ENCODE measurements around the gene CDC42. TPM values are rescaled to one million over a fixed set of nuclear protein-coding genes. Genes with fewer than 3 reads are reported as not detected.

The CDC42 gene
- total RNA-seq, 4 donors from 2014 or later: 120 to 187 (median 171) TPM

GRCh38 chr1:22105611-22106207 is 53.2 kb downstream of the CDC42 start:
- no peaks in the 10 kb centered on the region for H3K9me3 ChIP-seq
- TF ChIP-seq EP300 (IDR thresholded peaks at IDR 0.05) (no peak), POLR2A (IDR thresholded peaks at IDR 0.05) (no peak)
- TF ChIP-seq, protein P1, sequence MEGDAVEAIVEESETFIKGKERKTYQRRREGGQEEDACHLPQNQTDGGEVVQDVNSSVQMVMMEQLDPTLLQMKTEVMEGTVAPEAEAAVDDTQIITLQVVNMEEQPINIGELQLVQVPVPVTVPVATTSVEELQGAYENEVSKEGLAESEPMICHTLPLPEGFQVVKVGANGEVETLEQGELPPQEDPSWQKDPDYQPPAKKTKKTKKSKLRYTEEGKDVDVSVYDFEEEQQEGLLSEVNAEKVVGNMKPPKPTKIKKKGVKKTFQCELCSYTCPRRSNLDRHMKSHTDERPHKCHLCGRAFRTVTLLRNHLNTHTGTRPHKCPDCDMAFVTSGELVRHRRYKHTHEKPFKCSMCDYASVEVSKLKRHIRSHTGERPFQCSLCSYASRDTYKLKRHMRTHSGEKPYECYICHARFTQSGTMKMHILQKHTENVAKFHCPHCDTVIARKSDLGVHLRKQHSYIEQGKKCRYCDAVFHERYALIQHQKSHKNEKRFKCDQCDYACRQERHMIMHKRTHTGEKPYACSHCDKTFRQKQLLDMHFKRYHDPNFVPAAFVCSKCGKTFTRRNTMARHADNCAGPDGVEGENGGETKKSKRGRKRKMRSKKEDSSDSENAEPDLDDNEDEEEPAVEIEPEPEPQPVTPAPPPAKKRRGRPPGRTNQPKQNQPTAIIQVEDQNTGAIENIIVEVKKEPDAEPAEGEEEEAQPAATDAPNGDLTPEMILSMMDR (IDR thresholded peaks at IDR 0.05): peak; percentile 62 to 78 (median 73)
- DNase-seq (ENCODE audit: low spot score in 2 of 2): peak in 1 of 2 donors; percentile 23
- 65 to 66% methylated on average over 5 of the region's 5 CpGs for WGBS, 2 donors
- no peak overlapping the region for H3K4me3 ChIP-seq
- H3K36me3 ChIP-seq: peaks cover 0 to 8% (median 0%) of the 10 kb centered on the region in 3 donors
- peaks cover 0 to 39% (median 12%) of the 10 kb centered on the region in 4 donors for H3K4me1 ChIP-seq
- no peak overlapping the region for H3K27ac ChIP-seq
- H3K27me3 ChIP-seq: no peaks in the 10 kb centered on the region

- no peaks in the 10 kb centered on the region for H3K9me3 ChIP-seq
- no peaks in the 10 kb centered on the region for H3K27me3 ChIP-seq
- peaks cover 0 to 18% (median 0%) of the 10 kb centered on the region in 3 donors for H3K36me3 ChIP-seq
- DNase-seq (ENCODE audit: low spot score in 2 of 2): no peak
- H3K27ac ChIP-seq: no peak overlapping the region
- H3K4me3 ChIP-seq: no peak overlapping the region
- H3K4me1 ChIP-seq: peaks cover 0 to 32% (median 11%) of the 10 kb centered on the region in 4 donors
- WGBS, 2 donors: 92 to 94% methylated on average over 5 of the region's 5 CpGs
- TF ChIP-seq POLR2A (IDR thresholded peaks at IDR 0.05) (no peak), EP300 (IDR thresholded peaks at IDR 0.05) (no peak)
These were observed 54.6 kb downstream of the CDC42 start for GRCh38 chr1:22107126-22107525.

- no peaks in the 10 kb centered on the region for H3K27me3 ChIP-seq
- H3K27ac ChIP-seq: peak overlapping the region in 2 of 4 donors; percentile 15 to 29
- TF ChIP-seq EP300 (IDR thresholded peaks at IDR 0.05) (no peak), POLR2A (IDR thresholded peaks at IDR 0.05) (no peak)
- TF ChIP-seq, protein P1 (IDR thresholded peaks at IDR 0.05): no peak
- no peak for DNase-seq (ENCODE audit: low spot score in 2 of 2)
- H3K4me3 ChIP-seq: no peak overlapping the region
- H3K36me3 ChIP-seq: peaks cover 0 to 28% (median 0%) of the 10 kb centered on the region in 3 donors
- H3K4me1 ChIP-seq: peaks cover 0 to 32% (median 11%) of the 10 kb centered on the region in 4 donors
- 29 to 31% methylated on average over 11 of the region's 11 CpGs for WGBS, 2 donors
- H3K9me3 ChIP-seq: no peaks in the 10 kb centered on the region
These were observed 56.0 kb downstream of the CDC42 start for GRCh38 chr1:22108339-22109105.

GRCh38 chr1:22110016-22110415 is 57.5 kb downstream of the CDC42 start:
- Histone ChIP-seq H3K27ac (no peak overlapping the region), H3K27me3 (no peaks in the 10 kb centered on the region), H3K4me3 (no peak overlapping the region), H3K9me3 (no peaks in the 10 kb centered on the region), H3K36me3 (peaks cover 0 to 31% (median 0%) of the 10 kb centered on the region in 3 donors), H3K4me1 (peaks cover 0 to 46% (median 22%) of the 10 kb centered on the region in 4 donors)
- no peak for DNase-seq (ENCODE audit: low spot score in 2 of 2)
- WGBS, 2 donors: 94 to 98% methylated on average over 3 of the region's 3 CpGs
- TF ChIP-seq, protein P1 (IDR thresholded peaks at IDR 0.05): no peak
- TF ChIP-seq EP300 (IDR thresholded peaks at IDR 0.05): no peak
- no peak for TF ChIP-seq POLR2A (IDR thresholded peaks at IDR 0.05)

DNA sequence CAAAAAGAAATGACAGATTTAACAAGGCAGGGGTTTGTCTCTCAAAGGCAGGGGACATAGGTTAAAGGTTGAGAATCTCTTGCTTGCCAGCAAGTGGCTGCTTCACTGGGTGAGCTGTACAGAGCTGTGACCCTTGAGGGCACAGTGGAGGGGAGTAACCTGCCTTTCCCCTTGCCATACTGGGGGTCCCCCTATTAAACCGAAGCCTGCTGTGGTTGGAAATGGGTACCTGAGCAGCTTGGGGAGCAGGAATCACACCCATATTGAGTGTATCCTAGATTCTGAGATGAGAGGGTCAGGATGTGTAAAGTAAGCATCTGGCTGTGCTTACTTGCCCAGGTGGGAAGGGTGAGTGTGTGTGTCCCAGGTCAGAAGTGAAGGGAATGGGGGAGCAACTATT is 58.6 kb downstream of the CDC42 start:
- TF ChIP-seq, protein P1 (IDR thresholded peaks at IDR 0.05): no peak
- DNase-seq (ENCODE audit: low spot score in 2 of 2): no peak
- peaks cover 0 to 27% (median 0%) of the 10 kb centered on the region in 3 donors for H3K36me3 ChIP-seq
- H3K27me3 ChIP-seq: no peaks in the 10 kb centered on the region
- peaks cover 0 to 57% (median 28%) of the 10 kb centered on the region in 4 donors for H3K4me1 ChIP-seq
- no peaks in the 10 kb centered on the region for H3K9me3 ChIP-seq
- H3K27ac ChIP-seq: no peak overlapping the region
- WGBS, 2 donors: 73 to 78% methylated on average over 1 of the region's 1 CpG
- H3K4me3 ChIP-seq: no peak overlapping the region
